A549 treated with dexamethasone at 1 μM for 4 hours (cell line): Measurements from ENCODE around the gene FDPS. TPM values are rescaled to one million over a fixed set of nuclear protein-coding genes. Genes with fewer than 3 reads are reported as not detected.

ENCODE experiments used
- total RNA-seq: library from RNA; stranded (reverse); fragments of 200-300 nt; extraction: Qiagen RNA extraction; gene quantifications from 5 replicates; pipeline ENCODE4 v1.2.3, GENCODE V29; 2022

Gene FDPS
- total RNA-seq = 164 to 188 TPM (median 168 TPM) in 5 replicates

DNA sequence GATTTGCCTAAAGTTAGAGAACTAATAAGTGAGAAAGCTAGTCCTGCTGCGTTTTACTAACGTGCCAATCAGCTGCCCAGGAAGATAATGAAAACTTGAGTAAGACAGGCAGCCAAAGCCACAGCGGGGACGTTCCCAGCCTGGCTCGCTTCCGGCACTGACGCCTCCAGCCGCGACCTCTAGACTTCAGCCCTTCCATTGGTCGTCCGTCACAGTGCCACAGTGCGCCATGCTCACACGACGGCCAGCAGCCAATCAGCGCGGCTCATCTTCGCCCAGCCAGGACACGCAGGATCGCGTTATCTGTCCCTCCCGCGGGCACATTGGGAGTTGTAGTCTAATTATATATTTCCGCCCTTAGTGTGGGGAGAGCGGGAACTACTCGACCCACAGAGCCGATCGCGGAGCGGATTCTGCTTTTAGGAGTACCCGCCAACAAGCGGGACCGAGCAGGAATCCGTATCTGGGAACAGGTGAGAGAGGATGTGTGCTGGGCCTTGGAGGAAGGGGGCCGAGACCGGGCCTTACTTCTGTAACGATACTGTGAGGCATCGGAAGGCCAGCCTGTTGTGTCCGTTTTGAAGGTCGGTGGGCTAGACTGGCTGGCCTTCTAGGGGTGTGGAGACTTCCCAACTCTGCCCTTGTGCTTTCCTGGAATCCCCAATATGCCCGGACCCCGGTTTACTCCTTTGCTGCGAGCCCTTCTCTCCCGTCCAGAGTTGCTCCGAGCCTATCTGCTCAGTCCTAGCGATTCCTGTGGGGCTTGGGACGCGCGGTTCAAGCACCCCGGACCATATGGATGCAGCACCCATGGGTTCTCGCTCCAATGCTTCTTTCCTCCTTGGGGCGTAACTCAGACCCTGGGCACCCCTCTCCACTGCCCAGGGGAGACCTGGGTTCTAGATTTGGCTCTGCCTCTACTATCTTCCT lies at the start of gene FDPS:
TSS of gene FDPS (plus strand) at position 374 of the 930 bp plus-strand sequence. CDS start 924 bp downstream, outside the sequence.

DNA sequence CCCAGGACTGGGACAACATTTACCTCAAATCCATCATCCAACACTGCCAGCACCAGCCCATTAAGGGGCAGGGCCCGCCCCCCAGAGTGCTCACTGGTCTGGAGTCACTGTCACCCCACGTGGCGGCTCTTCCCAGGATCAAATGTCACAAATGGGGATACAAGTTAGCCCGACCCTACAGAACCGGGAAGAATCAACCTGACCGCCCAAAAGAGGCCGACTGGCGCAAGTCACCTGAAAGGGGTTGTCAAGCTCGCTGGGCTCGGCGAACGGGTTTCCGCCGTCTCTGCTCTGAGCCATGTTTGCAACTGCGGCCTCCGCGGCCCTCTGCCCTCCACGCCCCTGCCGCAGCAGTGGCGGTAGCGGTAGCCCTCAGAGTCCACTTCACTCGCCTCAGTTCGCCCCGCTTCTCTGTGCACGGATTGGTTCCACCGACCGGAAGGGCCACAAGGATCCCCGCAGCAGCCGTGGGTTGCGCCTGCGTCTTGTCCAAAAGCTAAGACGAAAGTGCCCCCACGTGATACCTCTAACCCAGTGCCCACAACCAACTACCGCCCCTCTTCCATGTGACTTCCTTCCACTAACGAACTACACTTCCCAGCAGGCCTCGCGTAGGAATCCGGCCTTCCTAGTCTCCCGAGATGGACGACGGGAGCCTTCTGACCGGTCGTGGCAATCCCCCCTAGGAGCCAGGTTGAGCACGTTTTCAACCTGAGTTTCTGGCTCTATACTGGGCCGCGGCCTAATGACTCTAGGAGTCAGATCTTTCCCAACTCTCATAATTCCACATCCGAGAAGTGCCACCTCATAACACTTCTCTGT lies 46.6 kb upstream of the FDPS start, which contains the start of gene SCAMP3:
TSS of gene SCAMP3 (minus strand) at position 509 of the 822 bp plus-strand sequence. CDS start at position 300, 209 bp downstream.

DNA sequence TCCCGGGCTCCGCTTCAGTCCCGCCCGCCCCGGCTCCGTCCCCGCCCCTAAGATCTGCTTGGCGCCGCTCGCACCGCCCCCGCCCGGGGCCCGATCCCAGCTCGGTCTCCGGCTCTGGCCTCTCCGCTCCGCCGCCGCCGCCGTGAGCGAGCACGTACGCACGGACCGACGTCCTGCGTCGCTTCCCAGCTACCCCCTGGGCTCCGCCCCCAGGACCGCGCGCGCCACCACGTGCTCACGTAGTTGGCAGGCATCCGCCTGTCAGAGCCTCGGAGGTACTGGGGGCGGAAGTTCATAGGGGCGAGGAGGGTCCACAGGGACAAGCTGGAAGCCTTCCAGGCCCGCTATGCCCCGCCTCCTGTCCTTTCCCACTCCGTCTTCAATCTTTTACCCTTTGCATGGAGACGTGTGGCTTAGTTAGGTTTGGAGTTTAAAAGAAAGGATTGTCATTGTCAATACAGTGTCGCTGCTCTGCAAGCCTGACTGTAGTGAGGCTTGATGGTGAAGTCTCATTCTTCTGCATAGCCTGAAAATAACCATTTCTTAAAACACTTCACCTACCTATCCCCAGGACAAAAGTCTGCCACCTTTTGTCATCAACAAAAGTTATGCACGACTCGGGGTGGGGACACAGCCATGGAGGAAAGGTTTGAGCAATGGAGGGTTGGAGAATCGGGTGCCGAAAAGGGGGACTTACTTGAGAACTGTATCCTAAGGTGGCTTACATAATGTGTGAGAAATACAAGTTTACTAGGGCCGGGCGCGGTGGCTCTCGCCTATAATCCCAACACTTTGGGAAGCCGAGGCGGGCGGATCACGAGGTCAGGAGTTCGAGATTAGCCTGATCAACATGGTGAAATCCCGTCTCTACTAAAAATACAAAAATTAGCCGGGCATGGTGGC lies 35.1 kb upstream of the FDPS start, which contains the start of gene CLK2:
TSS of gene CLK2 (minus strand) at position 162 of the 903 bp plus-strand sequence. CDS start 2,527 bp downstream, outside the sequence.

DNA sequence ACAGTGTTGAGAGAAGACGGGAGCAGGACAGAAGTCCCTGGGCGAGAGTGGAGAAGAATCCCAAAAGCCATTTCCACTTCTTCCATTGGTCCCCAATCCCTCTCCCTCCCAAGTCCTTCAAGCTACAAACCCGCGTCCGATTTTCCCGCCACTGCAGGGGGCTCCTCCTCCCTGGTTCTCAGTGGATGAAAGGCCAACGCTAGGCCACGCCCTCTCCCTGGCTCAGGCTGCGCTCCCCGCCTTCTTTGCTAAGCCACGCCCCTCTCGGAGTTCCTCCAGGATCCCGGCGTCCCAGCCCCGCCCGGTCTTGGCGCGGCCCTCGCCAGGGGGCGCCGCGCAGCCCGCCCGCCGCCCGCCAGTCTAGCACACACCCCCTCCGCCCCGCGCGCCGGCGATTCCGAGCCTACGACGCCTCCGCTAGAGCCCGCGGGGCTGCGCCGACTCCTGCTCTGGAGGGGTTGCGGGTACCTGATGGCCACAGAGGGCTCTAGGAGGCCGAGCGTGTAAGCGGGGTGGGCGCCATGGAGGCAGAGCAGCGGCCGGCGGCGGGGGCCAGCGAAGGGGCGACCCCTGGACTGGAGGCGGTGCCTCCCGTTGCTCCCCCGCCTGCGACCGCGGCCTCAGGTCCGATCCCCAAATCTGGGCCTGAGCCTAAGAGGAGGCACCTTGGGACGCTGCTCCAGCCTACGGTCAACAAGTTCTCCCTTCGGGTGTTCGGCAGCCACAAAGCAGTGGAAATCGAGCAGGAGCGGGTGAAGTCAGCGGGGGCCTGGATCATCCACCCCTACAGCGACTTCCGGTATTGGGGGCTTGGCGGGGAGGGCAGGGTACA lies 31.4 kb upstream of the FDPS start, which contains the start of gene HCN3:
TSS of gene HCN3 (plus strand) at position 394 of the 832 bp plus-strand sequence. CDS start at position 522, 128 bp downstream.

DNA sequence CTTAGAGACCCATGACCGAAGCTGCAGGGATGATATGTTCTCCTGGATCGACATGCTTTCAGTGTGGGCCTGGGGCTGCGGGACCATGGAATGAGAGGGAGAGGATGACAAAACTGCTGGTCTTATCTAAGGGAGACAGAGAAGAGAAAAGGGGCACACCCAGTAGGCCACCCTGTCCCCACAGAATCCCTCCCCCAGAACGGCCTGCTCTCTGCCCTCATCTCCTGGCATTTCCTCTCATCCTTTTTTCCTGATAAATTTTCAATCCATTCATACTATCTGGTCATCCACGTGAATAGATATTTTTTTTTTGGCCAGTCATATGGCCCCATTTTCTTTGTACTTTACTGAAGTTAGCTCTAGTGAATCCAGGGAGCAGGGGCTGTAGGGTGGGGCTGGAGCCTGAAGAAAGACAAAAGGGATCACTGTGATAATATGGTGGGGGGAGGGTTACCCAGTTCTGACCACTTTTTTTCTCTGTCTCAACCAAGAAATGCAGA lies 7.3 kb upstream of the FDPS start, which contains the start of gene PKLR:
TSS of gene PKLR (minus strand) at position 97 of the 500 bp plus-strand sequence. CDS start at position 54, 43 bp downstream.

DNA sequence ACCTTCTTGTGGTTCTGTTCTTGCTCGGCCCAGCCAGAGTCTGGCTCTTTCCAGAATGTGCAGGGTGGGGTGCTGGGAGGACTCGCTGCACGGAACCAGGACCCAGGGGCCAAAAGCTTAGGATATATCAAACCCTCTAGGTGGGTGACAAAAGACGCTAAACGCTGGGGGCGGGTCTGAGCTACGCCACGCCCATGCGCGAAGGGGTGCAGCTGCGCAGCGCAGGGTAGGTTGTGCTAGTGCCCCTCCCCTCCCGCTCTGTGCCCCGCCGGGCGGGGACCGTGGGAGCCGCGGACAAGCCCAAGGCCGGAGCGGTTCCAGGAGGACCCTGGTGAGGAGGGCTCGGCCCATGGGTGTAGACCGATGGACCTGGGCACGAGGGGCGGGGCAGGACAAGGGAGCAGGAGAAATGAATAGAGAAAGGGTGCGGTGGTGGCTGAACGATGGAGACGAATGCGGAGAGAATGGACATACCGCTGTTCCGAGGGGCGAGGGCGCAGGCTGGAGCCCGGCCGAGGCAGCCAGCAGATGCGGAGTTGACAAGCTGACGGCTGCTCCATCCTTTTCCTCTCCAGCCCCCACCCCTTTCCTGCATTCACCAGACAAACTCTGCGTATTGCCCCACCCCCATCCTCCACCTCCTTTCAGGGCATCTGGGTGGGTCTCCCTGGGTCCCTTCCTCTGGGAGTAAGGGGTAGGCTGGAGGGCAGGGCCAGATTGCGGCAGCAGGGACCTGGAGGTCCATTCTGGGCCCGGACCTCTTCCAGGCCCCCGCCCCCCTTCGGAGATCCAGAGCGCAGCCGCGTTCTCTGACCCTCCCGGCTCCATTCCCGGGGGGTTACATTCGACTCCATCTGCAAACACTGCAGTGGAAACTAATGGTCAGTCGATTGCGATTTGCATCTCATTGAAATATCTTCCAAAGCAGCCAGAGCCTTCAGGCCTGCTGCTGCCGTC lies 12.3 kb downstream of the FDPS start, which contains the start of gene RUSC1:
TSS of gene RUSC1 (plus strand) at position 234 of the 957 bp plus-strand sequence. CDS start 880 bp downstream, outside the sequence.

Other genes starting within 250 kb of the FDPS start
- 14.0 to 17.2 TPM (median 14.8 TPM) in 5 replicates for gene EFNA4, start 245.1 kb upstream of the FDPS start, total RNA-seq
- 12.6 to 15.3 TPM (median 13.8 TPM) in 5 replicates for gene EFNA3, start 230.0 kb upstream of the FDPS start, total RNA-seq
- 16.4 to 24.1 TPM (median 18.9 TPM) in 5 replicates for gene EFNA1, start 181.0 kb upstream of the FDPS start, total RNA-seq
- 30.9 to 37.0 TPM (median 32.7 TPM) in 5 replicates for gene SLC50A1, start 173.0 kb upstream of the FDPS start, total RNA-seq
- 63.4 to 82.2 TPM (median 77.7 TPM) in 5 replicates for gene DPM3, start 168.3 kb upstream of the FDPS start, total RNA-seq
- gene KRTCAP2, start 135.6 kb upstream of the FDPS start, total RNA-seq = 221 to 270 TPM (median 241 TPM) in 5 replicates
- gene TRIM46, start 135.0 kb upstream of the FDPS start, total RNA-seq = 1.8 to 2.9 TPM (median 2.5 TPM) in 5 replicates
- 5.1 to 10.0 TPM (median 7.6 TPM) in 5 replicates for gene THBS3, start 101.0 kb upstream of the FDPS start, total RNA-seq
- 64.1 to 69.8 TPM (median 65.5 TPM) in 5 replicates for gene MTX1, start 100.2 kb upstream of the FDPS start, total RNA-seq
- gene ENTREP3, start 53.4 kb upstream of the FDPS start, total RNA-seq = 24.9 to 39.5 TPM (median 37.9 TPM) in 5 replicates
- 92.3 to 126 TPM (median 116 TPM) in 5 replicates for gene SCAMP3, start 46.5 kb upstream of the FDPS start, total RNA-seq
- gene CLK2, start 35.4 kb upstream of the FDPS start, total RNA-seq = 14.9 to 27.8 TPM (median 25.9 TPM) in 5 replicates
- gene HCN3, start 31.4 kb upstream of the FDPS start, total RNA-seq = 3.1 to 5.7 TPM (median 5.4 TPM) in 5 replicates
- gene PKLR, start 7.4 kb upstream of the FDPS start, total RNA-seq = not detected in 5 replicates
- 35.2 to 46.8 TPM (median 45.3 TPM) in 5 replicates for gene RUSC1, start 12.0 kb downstream of the FDPS start, total RNA-seq